KMS-11 (cell line): ENCODE data around the gene NRCAM.

Source experiments
- H2AFZ ChIP-seq: fragments of 200-600 bp; sonication (generic); 2 replicates; pipeline ENCODE4 v1.6.1; 2016; ENCODE audit warnings: antibody characterized with exemption, mixed run types, low read depth
- H3K27ac ChIP-seq: fragments of 200-600 bp; sonication (generic); 2 replicates; pipeline ENCODE4 v1.6.1; 2016; ENCODE audit warnings: mild to moderate bottlenecking, mixed run types
- H3K27me3 ChIP-seq: fragments of 200-600 bp; sonication (generic); 2 replicates; pipeline ENCODE4 v1.6.1; 2017; ENCODE audit warnings: mild to moderate bottlenecking, low read depth, mixed run types, moderate library complexity; ENCODE audit not compliant: insufficient read depth
- H3K36me3 ChIP-seq: fragments of 200-600 bp; sonication (generic); 2 replicates; pipeline ENCODE4 v1.6.1; 2017; ENCODE audit warnings: mild to moderate bottlenecking, mixed run types; ENCODE audit not compliant: insufficient read depth
- H3K4me1 ChIP-seq: fragments of 200-600 bp; sonication (generic); 2 replicates; pipeline ENCODE4 v1.6.1; 2016; ENCODE audit warnings: mild to moderate bottlenecking, low read depth, mixed run types; ENCODE audit not compliant: poor library complexity, severe bottlenecking
- H3K4me2 ChIP-seq: fragments of 200-600 bp; sonication (generic); 2 replicates; pipeline ENCODE4 v1.7.0; 2016; ENCODE audit warnings: mild to moderate bottlenecking, mixed run types
- H3K4me3 ChIP-seq: fragments of 200-600 bp; sonication (generic); IDR thresholded peaks from 2 replicates; pipeline ENCODE4 v1.6.1; 2017; ENCODE audit warnings: low read depth, low read length, mixed read lengths; ENCODE audit not compliant: insufficient read depth
- H3K79me2 ChIP-seq: fragments of 200-600 bp; sonication (generic); 2 replicates; pipeline ENCODE4 v1.6.1; 2016; ENCODE audit warnings: low read depth, mixed run types; ENCODE audit not compliant: insufficient read depth
- H3K9ac ChIP-seq: fragments of 200-600 bp; sonication (generic); 2 replicates; pipeline ENCODE4 v1.6.1; 2016; ENCODE audit warnings: mild to moderate bottlenecking, mixed run types
- H4K20me1 ChIP-seq: fragments of 200-600 bp; sonication (generic); 2 replicates; pipeline ENCODE4 v1.6.1; 2016; ENCODE audit warnings: mild to moderate bottlenecking, mixed run types; ENCODE audit not compliant: insufficient read depth
- TF ChIP-seq, protein P1 (sequence below): fragments of 200-600 bp; sonication (generic); conservative IDR thresholded peaks from 2 replicates; pipeline ENCODE4 v1.6.1; 2017; ENCODE audit warnings: low read depth, mild to moderate bottlenecking, antibody characterized with exemption, low read length, moderate library complexity, mixed read lengths

Gene NRCAM

DNA sequence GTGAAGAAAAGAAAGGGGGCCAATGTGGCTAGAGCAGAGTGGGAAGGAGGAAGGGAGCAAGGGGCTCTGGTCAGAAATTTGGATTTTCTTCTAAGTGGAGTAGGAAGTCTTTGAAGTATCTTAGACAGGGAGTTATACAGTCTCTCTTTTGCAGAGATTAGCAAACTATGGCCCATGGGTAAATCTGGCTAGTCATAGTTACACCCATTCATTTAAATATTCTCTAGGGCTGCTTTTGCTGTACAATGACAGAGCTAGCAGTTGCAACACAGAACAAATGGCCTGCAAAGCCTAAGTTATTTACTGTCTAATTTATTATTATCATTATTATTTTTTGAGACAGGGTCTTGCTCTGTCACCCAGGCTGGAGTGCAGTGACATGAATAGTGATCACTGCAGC lies 315.6 kb downstream of the NRCAM start:
- no peaks in the 10 kb centered on the region for H4K20me1 ChIP-seq
- TF ChIP-seq, protein P1, sequence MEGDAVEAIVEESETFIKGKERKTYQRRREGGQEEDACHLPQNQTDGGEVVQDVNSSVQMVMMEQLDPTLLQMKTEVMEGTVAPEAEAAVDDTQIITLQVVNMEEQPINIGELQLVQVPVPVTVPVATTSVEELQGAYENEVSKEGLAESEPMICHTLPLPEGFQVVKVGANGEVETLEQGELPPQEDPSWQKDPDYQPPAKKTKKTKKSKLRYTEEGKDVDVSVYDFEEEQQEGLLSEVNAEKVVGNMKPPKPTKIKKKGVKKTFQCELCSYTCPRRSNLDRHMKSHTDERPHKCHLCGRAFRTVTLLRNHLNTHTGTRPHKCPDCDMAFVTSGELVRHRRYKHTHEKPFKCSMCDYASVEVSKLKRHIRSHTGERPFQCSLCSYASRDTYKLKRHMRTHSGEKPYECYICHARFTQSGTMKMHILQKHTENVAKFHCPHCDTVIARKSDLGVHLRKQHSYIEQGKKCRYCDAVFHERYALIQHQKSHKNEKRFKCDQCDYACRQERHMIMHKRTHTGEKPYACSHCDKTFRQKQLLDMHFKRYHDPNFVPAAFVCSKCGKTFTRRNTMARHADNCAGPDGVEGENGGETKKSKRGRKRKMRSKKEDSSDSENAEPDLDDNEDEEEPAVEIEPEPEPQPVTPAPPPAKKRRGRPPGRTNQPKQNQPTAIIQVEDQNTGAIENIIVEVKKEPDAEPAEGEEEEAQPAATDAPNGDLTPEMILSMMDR, result no peak

GRCh38 chr7:108138911-108139310 lies 317.3 kb downstream of the NRCAM start:
- H3K79me2 ChIP-seq, result no peaks in the 10 kb centered on the region
- no peak overlapping the region for H3K4me3 ChIP-seq
- H3K27ac ChIP-seq, result no peak overlapping the region
- H3K36me3 ChIP-seq, result no peaks in the 10 kb centered on the region
- no peak overlapping the region for H3K9ac ChIP-seq
- H4K20me1 ChIP-seq, result no peaks in the 10 kb centered on the region
- TF ChIP-seq, protein P1, result no peak
- peaks cover 14% of the 10 kb centered on the region for H3K4me1 ChIP-seq
- H3K4me2 ChIP-seq, result no peak overlapping the region
- H3K27me3 ChIP-seq, result no peaks in the 10 kb centered on the region
- H2AFZ ChIP-seq, result no peak overlapping the region

More for the DNA sequence above, 315.6 kb downstream of the NRCAM start:
- no peak overlapping the region for H2AFZ ChIP-seq
- no peaks in the 10 kb centered on the region for H3K79me2 ChIP-seq
- H3K4me1 ChIP-seq, result peaks cover 7% of the 10 kb centered on the region
- no peak overlapping the region for H3K4me3 ChIP-seq
- H3K9ac ChIP-seq, result no peak overlapping the region
- H3K4me2 ChIP-seq, result no peak overlapping the region
- H3K36me3 ChIP-seq, result no peaks in the 10 kb centered on the region
- no peak overlapping the region for H3K27ac ChIP-seq
- no peaks in the 10 kb centered on the region for H3K27me3 ChIP-seq

- Histone ChIP-seq H3K4me2 (no peak overlapping the region), H3K36me3 (no peaks in the 10 kb centered on the region), H3K4me1 (peaks cover 14% of the 10 kb centered on the region), H3K4me3 (no peak overlapping the region), H2AFZ (no peak overlapping the region), H3K9ac (no peak overlapping the region), H3K27me3 (no peaks in the 10 kb centered on the region), H3K27ac (no peak overlapping the region), H3K79me2 (no peaks in the 10 kb centered on the region), H4K20me1 (no peaks in the 10 kb centered on the region)
- TF ChIP-seq, protein P1, result no peak
Measured at GRCh38 chr7:108137993-108138392, 318.2 kb downstream of the NRCAM start.

DNA sequence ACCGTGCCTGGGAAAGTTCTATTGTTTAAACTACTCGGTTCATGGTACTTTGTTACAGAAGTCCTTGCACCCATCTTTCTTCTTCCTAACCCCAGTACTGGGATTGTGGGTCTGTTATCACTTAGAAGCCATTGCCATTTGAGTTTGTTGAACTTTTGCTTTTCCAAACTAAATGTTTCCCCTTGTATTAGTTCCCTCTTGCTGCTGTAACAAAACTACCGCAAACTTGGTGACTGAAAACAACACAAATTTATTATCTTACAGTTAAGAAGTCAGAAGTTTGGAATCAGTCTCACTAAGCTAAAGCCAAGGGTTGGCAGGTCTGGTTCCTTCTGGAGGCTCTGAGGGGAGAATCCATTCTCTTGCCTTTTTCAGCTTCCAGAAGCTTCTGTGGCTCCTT lies 319.2 kb downstream of the NRCAM start:
- no peak overlapping the region for H3K9ac ChIP-seq
- no peaks in the 10 kb centered on the region for H4K20me1 ChIP-seq
- no peak overlapping the region for H3K4me2 ChIP-seq
- H3K4me3 ChIP-seq, result no peak overlapping the region
- H3K4me1 ChIP-seq, result peaks cover 14% of the 10 kb centered on the region
- TF ChIP-seq, protein P1, result no peak
- H3K27ac ChIP-seq, result no peak overlapping the region
- no peaks in the 10 kb centered on the region for H3K36me3 ChIP-seq
- H3K27me3 ChIP-seq, result no peaks in the 10 kb centered on the region
- H3K79me2 ChIP-seq, result no peaks in the 10 kb centered on the region
- no peak overlapping the region for H2AFZ ChIP-seq
